Measurements from ENCODE around the gene TUBGCP3. TPM values are rescaled to one million over a fixed set of nuclear protein-coding genes. Genes with fewer than 3 reads are reported as not detected.

Gene TUBGCP3
- total and polyA plus RNA-seq, 9 of the 15 experiments (the other 6 are each of a cell fraction or from before 2014, with no cell fraction given): 3.0 to 24.8 (median 15.2) TPM

DNA sequence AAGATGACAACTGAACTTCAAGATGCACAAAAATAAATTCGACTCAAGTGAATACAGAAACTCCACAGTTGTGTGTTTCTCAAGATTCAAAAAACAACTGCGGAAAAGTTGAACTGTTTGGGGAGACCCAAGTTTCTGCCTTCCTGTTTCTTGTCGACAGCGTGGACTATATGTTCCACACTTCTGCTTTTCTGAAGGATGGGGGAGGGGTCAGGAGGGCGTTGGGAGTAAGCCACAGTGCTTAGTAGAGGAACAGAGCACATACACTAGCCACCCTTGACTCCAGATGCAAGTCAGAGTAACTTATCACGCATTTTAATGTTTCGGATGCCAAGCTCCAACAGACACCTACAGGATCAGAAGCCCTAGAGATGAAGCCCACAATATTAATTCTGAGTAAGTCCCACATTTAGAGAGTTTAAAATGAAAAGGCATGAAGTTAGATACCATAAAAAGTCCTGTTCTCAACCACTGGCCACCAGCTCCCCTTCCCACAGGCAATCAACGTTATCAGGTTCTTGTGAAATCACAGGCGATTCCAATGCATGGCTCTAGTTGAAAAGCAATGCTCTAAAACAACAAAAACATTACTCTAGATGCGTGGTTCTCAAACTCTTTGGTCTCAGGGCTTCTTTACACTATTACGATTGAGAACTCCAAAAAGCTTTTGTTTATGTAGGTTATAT is 4.2 kb downstream of the TUBGCP3 start (continued):
- TF ChIP-seq CCAR2 (IDR thresholded peaks at IDR 0.05; ENCODE audit: low read depth, low read length) (no peak), ZNF165 (CRISPR knock-in tag; IDR thresholded peaks at IDR 0.05; ENCODE audit: borderline replicate concordance) (no peak), HMGN3 (IDR thresholded peaks at IDR 0.05; ENCODE audit: borderline replicate concordance, extremely low read depth, insufficient read length, low read depth, low read length) (no peak), FOXP1 (CRISPR knock-in tag; IDR thresholded peaks at IDR 0.05) (no peak), GATAD2A (IDR thresholded peaks at IDR 0.05) (no peak), MED1 (CRISPR knock-in tag; IDR thresholded peaks at IDR 0.05; ENCODE audit: borderline replicate concordance) (no peak), ZNF507 (tag; conservative IDR thresholded peaks at IDR 0.05) (no peak), RBM22 (IDR thresholded peaks at IDR 0.05; ENCODE audit: low read depth, low read length, poor library complexity, severe bottlenecking) (no peak), E2F1 (CRISPR knock-in tag; IDR thresholded peaks at IDR 0.05) (no peak), FOXJ3 (CRISPR knock-in tag; IDR thresholded peaks at IDR 0.05) (no peak), ZNF232 (CRISPR knock-in tag; IDR thresholded peaks at IDR 0.05) (no peak), CREM (IDR thresholded peaks at IDR 0.05; ENCODE audit: low read depth) (0 out of 2 replicates have a peak, but pooled peaks have one; percentile 6), E4F1 (CRISPR knock-in tag; IDR thresholded peaks at IDR 0.05; ENCODE audit: borderline replicate concordance) (no peak), RNF219 (CRISPR knock-in tag; IDR thresholded peaks at IDR 0.05) (no peak), THRAP3 (IDR thresholded peaks at IDR 0.05; ENCODE audit: borderline replicate concordance) (no peak), TCF7L2 (IDR thresholded peaks at IDR 0.05; ENCODE audit: low read depth, low read length) (no peak), KDM2B (CRISPR knock-in tag; IDR thresholded peaks at IDR 0.05) (no peak), BRF1 (IDR thresholded peaks at IDR 0.05; ENCODE audit: borderline replicate concordance, extremely low read depth, insufficient read length) (no peak)
- TF ChIP-seq, protein P1, sequence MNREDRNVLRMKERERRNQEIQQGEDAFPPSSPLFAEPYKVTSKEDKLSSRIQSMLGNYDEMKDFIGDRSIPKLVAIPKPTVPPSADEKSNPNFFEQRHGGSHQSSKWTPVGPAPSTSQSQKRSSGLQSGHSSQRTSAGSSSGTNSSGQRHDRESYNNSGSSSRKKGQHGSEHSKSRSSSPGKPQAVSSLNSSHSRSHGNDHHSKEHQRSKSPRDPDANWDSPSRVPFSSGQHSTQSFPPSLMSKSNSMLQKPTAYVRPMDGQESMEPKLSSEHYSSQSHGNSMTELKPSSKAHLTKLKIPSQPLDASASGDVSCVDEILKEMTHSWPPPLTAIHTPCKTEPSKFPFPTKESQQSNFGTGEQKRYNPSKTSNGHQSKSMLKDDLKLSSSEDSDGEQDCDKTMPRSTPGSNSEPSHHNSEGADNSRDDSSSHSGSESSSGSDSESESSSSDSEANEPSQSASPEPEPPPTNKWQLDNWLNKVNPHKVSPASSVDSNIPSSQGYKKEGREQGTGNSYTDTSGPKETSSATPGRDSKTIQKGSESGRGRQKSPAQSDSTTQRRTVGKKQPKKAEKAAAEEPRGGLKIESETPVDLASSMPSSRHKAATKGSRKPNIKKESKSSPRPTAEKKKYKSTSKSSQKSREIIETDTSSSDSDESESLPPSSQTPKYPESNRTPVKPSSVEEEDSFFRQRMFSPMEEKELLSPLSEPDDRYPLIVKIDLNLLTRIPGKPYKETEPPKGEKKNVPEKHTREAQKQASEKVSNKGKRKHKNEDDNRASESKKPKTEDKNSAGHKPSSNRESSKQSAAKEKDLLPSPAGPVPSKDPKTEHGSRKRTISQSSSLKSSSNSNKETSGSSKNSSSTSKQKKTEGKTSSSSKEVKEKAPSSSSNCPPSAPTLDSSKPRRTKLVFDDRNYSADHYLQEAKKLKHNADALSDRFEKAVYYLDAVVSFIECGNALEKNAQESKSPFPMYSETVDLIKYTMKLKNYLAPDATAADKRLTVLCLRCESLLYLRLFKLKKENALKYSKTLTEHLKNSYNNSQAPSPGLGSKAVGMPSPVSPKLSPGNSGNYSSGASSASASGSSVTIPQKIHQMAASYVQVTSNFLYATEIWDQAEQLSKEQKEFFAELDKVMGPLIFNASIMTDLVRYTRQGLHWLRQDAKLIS (CRISPR knock-in tag; IDR thresholded peaks at IDR 0.05): no peak
